ENCODE results near the gene TYW5. TPM values are rescaled to one million over a fixed set of nuclear protein-coding genes. Genes with fewer than 3 reads are reported as not detected.

Gene TYW5
- total RNA-seq, 1 donor from 2014 or later = 6.8 TPM

GRCh38 chr2:199988151-199988550 is 32.9 kb upstream of the TYW5 start:
- Histone ChIP-seq H3K4me1 (ENCODE audit: control insufficient read depth in 3 of 3, insufficient read depth in 3 of 3, low read length in 3 of 3) (no peaks in the 10 kb centered on the region), H3K36me3 (ENCODE audit: control insufficient read depth in 3 of 3, insufficient read depth in 3 of 3, low read length in 3 of 3) (no peaks in the 10 kb centered on the region), H3K27ac (ENCODE audit: low read depth, low read length) (no peak overlapping the region), H3K4me3 (ENCODE audit: low read length in 3 of 3) (no peak overlapping the region), H3K27me3 (ENCODE audit: control insufficient read depth in 3 of 3, insufficient read depth in 3 of 3, low read length in 3 of 3) (no peaks in the 10 kb centered on the region), H3K9ac (ENCODE audit: low read depth in 1 of 3, low read length in 3 of 3) (no peak overlapping the region), H3K9me3 (ENCODE audit: control insufficient read depth in 3 of 3, low read length in 3 of 3) (no peaks in the 10 kb centered on the region)

GRCh38 chr2:199987586-199987985 is 32.3 kb upstream of the TYW5 start:
- no peaks in the 10 kb centered on the region for H3K4me1 ChIP-seq (ENCODE audit: control insufficient read depth in 3 of 3, insufficient read depth in 3 of 3, low read length in 3 of 3)
- no peaks in the 10 kb centered on the region for H3K9me3 ChIP-seq (ENCODE audit: control insufficient read depth in 3 of 3, low read length in 3 of 3)
- no peaks in the 10 kb centered on the region for H3K27me3 ChIP-seq (ENCODE audit: control insufficient read depth in 3 of 3, insufficient read depth in 3 of 3, low read length in 3 of 3)
- H3K9ac ChIP-seq (ENCODE audit: low read depth in 1 of 3, low read length in 3 of 3) = no peak overlapping the region
- no peak overlapping the region for H3K27ac ChIP-seq (ENCODE audit: low read depth, low read length)
- no peaks in the 10 kb centered on the region for H3K36me3 ChIP-seq (ENCODE audit: control insufficient read depth in 3 of 3, insufficient read depth in 3 of 3, low read length in 3 of 3)
- H3K4me3 ChIP-seq (ENCODE audit: low read length in 3 of 3) = no peak overlapping the region

GRCh38 chr2:199985625-199986207 is 30.4 kb upstream of the TYW5 start:
- Histone ChIP-seq H3K9ac (ENCODE audit: low read depth in 1 of 3, low read length in 3 of 3) (no peak overlapping the region), H3K9me3 (ENCODE audit: control insufficient read depth in 3 of 3, low read length in 3 of 3) (no peaks in the 10 kb centered on the region), H3K27me3 (ENCODE audit: control insufficient read depth in 3 of 3, insufficient read depth in 3 of 3, low read length in 3 of 3) (no peaks in the 10 kb centered on the region), H3K4me3 (ENCODE audit: low read length in 3 of 3) (no peak overlapping the region), H3K4me1 (ENCODE audit: control insufficient read depth in 3 of 3, insufficient read depth in 3 of 3, low read length in 3 of 3) (no peaks in the 10 kb centered on the region), H3K36me3 (ENCODE audit: control insufficient read depth in 3 of 3, insufficient read depth in 3 of 3, low read length in 3 of 3) (no peaks in the 10 kb centered on the region), H3K27ac (ENCODE audit: low read depth, low read length) (no peak overlapping the region)

DNA sequence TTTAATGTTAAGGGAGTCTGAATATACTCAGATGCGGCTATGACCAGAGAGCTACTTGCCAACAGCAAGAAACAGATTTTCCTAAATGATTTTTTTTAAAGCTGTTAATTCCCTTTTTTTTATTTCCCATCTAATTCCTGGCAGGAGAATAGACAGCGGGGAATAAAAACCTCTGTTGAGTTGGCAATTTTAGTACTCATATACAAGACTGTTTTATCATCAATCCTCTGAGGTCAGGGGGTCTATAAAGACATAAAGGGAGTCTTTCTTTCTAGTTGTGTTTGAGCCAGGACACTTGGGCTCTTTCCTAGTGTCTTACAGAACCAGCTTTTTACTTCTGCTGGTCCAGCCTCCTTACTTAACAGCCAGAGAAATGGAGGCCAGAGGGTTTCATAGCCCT is 29.5 kb upstream of the TYW5 start:
- H3K36me3 ChIP-seq (ENCODE audit: control insufficient read depth in 3 of 3, insufficient read depth in 3 of 3, low read length in 3 of 3) = no peaks in the 10 kb centered on the region
- no peak overlapping the region for H3K9ac ChIP-seq (ENCODE audit: low read depth in 1 of 3, low read length in 3 of 3)
- H3K4me3 ChIP-seq (ENCODE audit: low read length in 3 of 3) = no peak overlapping the region
- H3K9me3 ChIP-seq (ENCODE audit: control insufficient read depth in 3 of 3, low read length in 3 of 3) = no peaks in the 10 kb centered on the region
- H3K27ac ChIP-seq (ENCODE audit: low read depth, low read length) = no peak overlapping the region
- peaks cover 2 to 3% (median 2%) of the 10 kb centered on the region in 3 donors for H3K4me1 ChIP-seq (ENCODE audit: control insufficient read depth in 3 of 3, insufficient read depth in 3 of 3, low read length in 3 of 3)
- H3K27me3 ChIP-seq (ENCODE audit: control insufficient read depth in 3 of 3, insufficient read depth in 3 of 3, low read length in 3 of 3) = no peaks in the 10 kb centered on the region

DNA sequence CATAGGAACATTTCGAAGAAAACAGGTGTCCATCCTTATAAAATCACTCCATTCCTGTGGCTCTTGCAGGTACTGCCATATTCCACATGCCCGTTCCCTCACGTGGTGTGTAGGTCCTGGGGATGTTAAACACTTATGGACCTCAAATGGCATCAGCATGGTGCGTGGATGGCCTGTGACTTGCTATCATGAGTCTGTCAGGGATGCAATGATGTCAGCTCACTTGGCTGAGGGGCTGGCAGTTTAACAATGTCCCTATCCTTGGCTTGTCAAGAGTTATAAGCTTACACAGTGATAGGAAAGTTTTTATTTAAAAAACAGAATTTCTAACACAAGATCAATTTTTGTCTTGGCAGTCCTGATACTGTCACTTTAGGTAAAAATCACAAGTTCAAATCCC is 28.9 kb upstream of the TYW5 start:
- Histone ChIP-seq H3K27me3 (ENCODE audit: control insufficient read depth in 3 of 3, insufficient read depth in 3 of 3, low read length in 3 of 3) (no peaks in the 10 kb centered on the region), H3K9me3 (ENCODE audit: control insufficient read depth in 3 of 3, low read length in 3 of 3) (no peaks in the 10 kb centered on the region), H3K27ac (ENCODE audit: low read depth, low read length) (no peak overlapping the region), H3K9ac (ENCODE audit: low read depth in 1 of 3, low read length in 3 of 3) (no peak overlapping the region), H3K4me1 (ENCODE audit: control insufficient read depth in 3 of 3, insufficient read depth in 3 of 3, low read length in 3 of 3) (peaks cover 3 to 7% (median 6%) of the 10 kb centered on the region in 3 donors), H3K36me3 (ENCODE audit: control insufficient read depth in 3 of 3, insufficient read depth in 3 of 3, low read length in 3 of 3) (no peaks in the 10 kb centered on the region), H3K4me3 (ENCODE audit: low read length in 3 of 3) (no peak overlapping the region)

DNA sequence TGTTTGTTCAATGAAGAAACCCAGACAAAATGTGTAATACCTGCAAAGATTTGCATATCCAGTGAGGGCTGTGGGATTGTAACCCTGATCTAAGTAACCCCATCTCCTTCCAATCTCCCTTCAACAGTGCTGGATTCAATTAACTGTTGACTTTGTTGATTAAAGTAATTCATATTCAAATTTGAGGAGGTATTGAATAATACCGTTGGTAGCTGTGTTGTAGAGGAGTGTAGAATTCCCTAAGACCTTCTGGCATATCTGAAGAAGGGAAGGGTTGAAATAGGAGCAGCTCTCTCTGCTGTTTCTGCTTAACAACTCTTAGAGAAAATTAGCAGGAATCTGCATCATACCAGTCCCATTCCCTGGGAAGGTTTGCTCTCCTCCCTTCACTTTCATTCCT is 28.2 kb upstream of the TYW5 start:
- H3K27me3 ChIP-seq (ENCODE audit: control insufficient read depth in 3 of 3, insufficient read depth in 3 of 3, low read length in 3 of 3) = no peaks in the 10 kb centered on the region
- no peaks in the 10 kb centered on the region for H3K36me3 ChIP-seq (ENCODE audit: control insufficient read depth in 3 of 3, insufficient read depth in 3 of 3, low read length in 3 of 3)
- H3K4me1 ChIP-seq (ENCODE audit: control insufficient read depth in 3 of 3, insufficient read depth in 3 of 3, low read length in 3 of 3) = peaks cover 3 to 7% (median 6%) of the 10 kb centered on the region in 3 donors
- no peak overlapping the region for H3K27ac ChIP-seq (ENCODE audit: low read depth, low read length)
- H3K9ac ChIP-seq (ENCODE audit: low read depth in 1 of 3, low read length in 3 of 3) = no peak overlapping the region
- no peak overlapping the region for H3K4me3 ChIP-seq (ENCODE audit: low read length in 3 of 3)
- no peaks in the 10 kb centered on the region for H3K9me3 ChIP-seq (ENCODE audit: control insufficient read depth in 3 of 3, low read length in 3 of 3)

- H3K4me3 ChIP-seq (ENCODE audit: low read length in 3 of 3) = no peak overlapping the region
- no peak overlapping the region for H3K9ac ChIP-seq (ENCODE audit: low read depth in 1 of 3, low read length in 3 of 3)
- no peak overlapping the region for H3K27ac ChIP-seq (ENCODE audit: low read depth, low read length)
- no peaks in the 10 kb centered on the region for H3K27me3 ChIP-seq (ENCODE audit: control insufficient read depth in 3 of 3, insufficient read depth in 3 of 3, low read length in 3 of 3)
- H3K9me3 ChIP-seq (ENCODE audit: control insufficient read depth in 3 of 3, low read length in 3 of 3) = no peaks in the 10 kb centered on the region
- H3K4me1 ChIP-seq (ENCODE audit: control insufficient read depth in 3 of 3, insufficient read depth in 3 of 3, low read length in 3 of 3) = peaks cover 3 to 7% (median 6%) of the 10 kb centered on the region in 3 donors
- H3K36me3 ChIP-seq (ENCODE audit: control insufficient read depth in 3 of 3, insufficient read depth in 3 of 3, low read length in 3 of 3) = no peaks in the 10 kb centered on the region
Observed at GRCh38 chr2:199982126-199982843, 27.0 kb upstream of the TYW5 start.

DNA sequence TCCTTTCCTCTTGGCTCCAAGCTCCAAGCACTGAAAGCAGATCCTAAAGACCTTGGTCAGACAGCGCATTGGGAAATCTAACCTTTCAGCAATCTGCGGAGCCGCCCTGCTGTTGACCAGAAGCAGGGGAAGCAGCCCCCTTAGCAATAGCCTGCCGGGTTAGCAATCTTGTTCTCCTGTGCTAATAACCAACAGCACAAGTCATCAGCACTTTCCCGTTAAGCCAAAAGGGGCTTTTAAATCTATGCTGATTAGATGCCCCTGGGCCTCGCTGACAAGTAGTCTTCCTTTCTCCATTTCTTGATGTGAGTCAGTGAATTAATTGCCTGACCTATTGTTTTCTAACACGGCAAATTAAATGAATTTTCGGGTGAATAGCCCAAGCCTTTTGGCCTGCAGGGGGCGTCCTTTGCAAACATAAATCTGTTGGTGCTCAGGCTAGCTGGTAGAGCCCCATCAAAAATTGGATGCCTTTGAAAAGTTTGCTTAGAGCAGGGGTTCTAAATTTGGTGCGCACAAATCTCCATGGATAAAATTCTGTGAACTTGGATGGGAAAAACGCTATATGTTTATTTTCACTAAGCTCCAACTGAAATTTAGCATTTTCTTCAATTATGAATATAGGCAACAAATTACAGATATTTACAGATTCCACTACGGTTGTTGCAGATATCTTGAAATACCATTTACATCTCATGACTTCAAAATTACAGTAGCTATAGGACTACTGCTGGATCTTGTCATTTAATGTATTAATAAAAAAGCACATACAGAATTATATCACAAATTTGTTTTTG is 24.7 kb upstream of the TYW5 start:
- no peak overlapping the region for H3K27ac ChIP-seq (ENCODE audit: low read depth, low read length)
- H3K4me1 ChIP-seq (ENCODE audit: control insufficient read depth in 3 of 3, insufficient read depth in 3 of 3, low read length in 3 of 3) = peaks cover 3 to 7% (median 6%) of the 10 kb centered on the region in 3 donors
- H3K9ac ChIP-seq (ENCODE audit: low read depth in 1 of 3, low read length in 3 of 3) = peak overlapping the region; percentile 47 to 57 (median 50)
- peak overlapping the region; percentile 41 to 54 (median 51) for H3K4me3 ChIP-seq (ENCODE audit: low read length in 3 of 3)
- no peaks in the 10 kb centered on the region for H3K9me3 ChIP-seq (ENCODE audit: control insufficient read depth in 3 of 3, low read length in 3 of 3)
- H3K27me3 ChIP-seq (ENCODE audit: control insufficient read depth in 3 of 3, insufficient read depth in 3 of 3, low read length in 3 of 3) = no peaks in the 10 kb centered on the region
- H3K36me3 ChIP-seq (ENCODE audit: control insufficient read depth in 3 of 3, insufficient read depth in 3 of 3, low read length in 3 of 3) = no peaks in the 10 kb centered on the region

GRCh38 chr2:199979398-199979797 is 24.1 kb upstream of the TYW5 start:
- Histone ChIP-seq H3K36me3 (ENCODE audit: control insufficient read depth in 3 of 3, insufficient read depth in 3 of 3, low read length in 3 of 3) (peaks cover 0 to 4% (median 0%) of the 10 kb centered on the region in 3 donors), H3K4me1 (ENCODE audit: control insufficient read depth in 3 of 3, insufficient read depth in 3 of 3, low read length in 3 of 3) (peaks cover 3 to 7% (median 6%) of the 10 kb centered on the region in 3 donors), H3K4me3 (ENCODE audit: low read length in 3 of 3) (no peak overlapping the region), H3K27me3 (ENCODE audit: control insufficient read depth in 3 of 3, insufficient read depth in 3 of 3, low read length in 3 of 3) (no peaks in the 10 kb centered on the region), H3K27ac (ENCODE audit: low read depth, low read length) (no peak overlapping the region), H3K9me3 (ENCODE audit: control insufficient read depth in 3 of 3, low read length in 3 of 3) (no peaks in the 10 kb centered on the region), H3K9ac (ENCODE audit: low read depth in 1 of 3, low read length in 3 of 3) (peak overlapping the region in 2 of 3 donors; percentile 50 to 57)

GRCh38 chr2:199977984-199978415 is 22.7 kb upstream of the TYW5 start:
- Histone ChIP-seq H3K27ac (ENCODE audit: low read depth, low read length) (no peak overlapping the region), H3K4me1 (ENCODE audit: control insufficient read depth in 3 of 3, insufficient read depth in 3 of 3, low read length in 3 of 3) (peaks cover 3 to 7% (median 6%) of the 10 kb centered on the region in 3 donors), H3K9ac (ENCODE audit: low read depth in 1 of 3, low read length in 3 of 3) (no peak overlapping the region), H3K9me3 (ENCODE audit: control insufficient read depth in 3 of 3, low read length in 3 of 3) (no peaks in the 10 kb centered on the region), H3K27me3 (ENCODE audit: control insufficient read depth in 3 of 3, insufficient read depth in 3 of 3, low read length in 3 of 3) (no peaks in the 10 kb centered on the region), H3K36me3 (ENCODE audit: control insufficient read depth in 3 of 3, insufficient read depth in 3 of 3, low read length in 3 of 3) (peaks cover 0 to 7% (median 0%) of the 10 kb centered on the region in 3 donors), H3K4me3 (ENCODE audit: low read length in 3 of 3) (no peak overlapping the region)
